ENCODE measurements around the gene HEPN1. TPM values are rescaled to one million over a fixed set of nuclear protein-coding genes. Genes with fewer than 3 reads are reported as not detected.

Gene HEPN1
- total and polyA plus RNA-seq, 10 of the 15 experiments (the other 5 are each of a cell fraction or from before 2014, with no cell fraction given), result not detected

DNA sequence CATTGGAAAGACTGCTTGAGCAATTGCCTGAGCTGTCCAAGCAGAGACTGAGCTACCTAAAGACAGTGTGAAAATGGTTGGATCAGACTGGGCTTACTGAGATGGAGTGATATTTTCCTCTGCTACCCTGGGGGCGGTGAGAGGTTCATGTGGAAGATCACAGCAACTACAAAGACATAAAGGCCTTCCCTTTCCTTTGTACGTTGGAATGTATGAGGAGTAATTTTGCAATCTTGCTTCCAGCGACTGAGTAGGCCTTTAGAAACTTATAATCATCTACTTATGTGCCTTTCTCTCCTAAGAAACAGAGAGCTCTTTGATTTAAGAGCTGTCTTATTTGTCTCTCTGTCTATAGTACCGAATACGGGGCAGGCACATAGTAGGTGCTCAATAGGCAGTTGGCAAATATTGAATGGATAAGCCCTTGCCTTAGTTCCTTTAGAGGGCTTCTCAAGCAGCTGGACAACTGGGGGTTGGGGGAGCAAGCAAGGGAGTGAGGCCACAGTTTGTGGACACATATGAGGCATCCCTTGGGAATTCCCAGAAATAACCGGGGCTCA, 19.2 kb downstream of the HEPN1 start:
- H3K4me2 ChIP-seq (ENCODE audit: control insufficient read depth, insufficient read depth), result no peak overlapping the region
- ChIA-PET SMC1A (ENCODE audit: uncharacterized antibody, unreplicated experiment) (no interaction called here), RAD21 (ENCODE audit: unreplicated experiment) (no interaction called here), POLR2A (interaction anchor here (0.5 kb wide), 1 partner anchor 15 kb away, joined by 4 read pairs; no protein-coding TSS in a partner anchor), CTCF (no interaction called here)
- H3K79me2 ChIP-seq (ENCODE audit: control insufficient read depth, insufficient read depth, low read length), result no peaks in the 10 kb centered on the region
- H3K9me3 ChIP-seq (replicated peaks; ENCODE audit: control insufficient read depth, insufficient read depth, low read length), result no peaks in the 10 kb centered on the region; the same call in 2 of the 3 replicates
- H2AFZ ChIP-seq (ENCODE audit: control insufficient read depth, low read depth, low read length), result no peak overlapping the region
- H3K36me3 ChIP-seq (ENCODE audit: control insufficient read depth in 2 of 2, insufficient read depth in 2 of 2, low read length in 1 of 2), result no peaks in the 10 kb centered on the region
- no peak for DNase-seq (ENCODE audit: low read depth, low spot score)
- intact Hi-C loops (cut with micrococcal nuclease; ENCODE audit: unreplicated experiment) (no loop called here), in situ Hi-C loops (cut with MboI) (no loop called here)
- no peak for FAIRE-seq
- peaks cover 0 to 4% of the 10 kb centered on the region in 2 experiments for H3K27me3 ChIP-seq (replicated peaks in 1 of 2; ENCODE audit: control insufficient read depth in 2 of 2, insufficient read depth in 2 of 2, low read length in 1 of 2)
- BruUV-seq (replicated peaks), result no TSS peak
- WGBS (ENCODE audit: insufficient coverage, insufficient replicate concordance, low lambda C conversion rate, missing lambda C conversion rate), result 27% methylated on average over 6 of the region's 6 CpGs
- no peak overlapping the region for H3K27ac ChIP-seq (ENCODE audit: control insufficient read depth, insufficient read depth)
- no peak overlapping the region for H3K9ac ChIP-seq (ENCODE audit: control insufficient read depth, insufficient read depth, low read length)
- TF ChIP-seq, protein P1, sequence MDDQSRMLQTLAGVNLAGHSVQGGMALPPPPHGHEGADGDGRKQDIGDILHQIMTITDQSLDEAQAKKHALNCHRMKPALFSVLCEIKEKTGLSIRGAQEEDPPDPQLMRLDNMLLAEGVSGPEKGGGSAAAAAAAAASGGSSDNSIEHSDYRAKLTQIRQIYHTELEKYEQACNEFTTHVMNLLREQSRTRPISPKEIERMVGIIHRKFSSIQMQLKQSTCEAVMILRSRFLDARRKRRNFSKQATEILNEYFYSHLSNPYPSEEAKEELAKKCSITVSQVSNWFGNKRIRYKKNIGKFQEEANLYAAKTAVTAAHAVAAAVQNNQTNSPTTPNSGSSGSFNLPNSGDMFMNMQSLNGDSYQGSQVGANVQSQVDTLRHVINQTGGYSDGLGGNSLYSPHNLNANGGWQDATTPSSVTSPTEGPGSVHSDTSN (IDR thresholded peaks at IDR 0.05; ENCODE audit: insufficient replicate concordance, low read depth, low read length), result no peak
- TF ChIP-seq MEF2A (IDR thresholded peaks at IDR 0.05; ENCODE audit: insufficient read depth, low read depth, low read length), result no peak
- no peak for TF ChIP-seq GABPA (IDR thresholded peaks at IDR 0.05; ENCODE audit: low read depth)
- no peak for TF ChIP-seq RBBP5 (conservative IDR thresholded peaks at IDR 0.05)
- no peak for TF ChIP-seq NR2C1 (IDR thresholded peaks at IDR 0.05)
- no peak for TF ChIP-seq KDM1A (IDR thresholded peaks at IDR 0.05; ENCODE audit: borderline replicate concordance)
- TF ChIP-seq, protein P2, sequence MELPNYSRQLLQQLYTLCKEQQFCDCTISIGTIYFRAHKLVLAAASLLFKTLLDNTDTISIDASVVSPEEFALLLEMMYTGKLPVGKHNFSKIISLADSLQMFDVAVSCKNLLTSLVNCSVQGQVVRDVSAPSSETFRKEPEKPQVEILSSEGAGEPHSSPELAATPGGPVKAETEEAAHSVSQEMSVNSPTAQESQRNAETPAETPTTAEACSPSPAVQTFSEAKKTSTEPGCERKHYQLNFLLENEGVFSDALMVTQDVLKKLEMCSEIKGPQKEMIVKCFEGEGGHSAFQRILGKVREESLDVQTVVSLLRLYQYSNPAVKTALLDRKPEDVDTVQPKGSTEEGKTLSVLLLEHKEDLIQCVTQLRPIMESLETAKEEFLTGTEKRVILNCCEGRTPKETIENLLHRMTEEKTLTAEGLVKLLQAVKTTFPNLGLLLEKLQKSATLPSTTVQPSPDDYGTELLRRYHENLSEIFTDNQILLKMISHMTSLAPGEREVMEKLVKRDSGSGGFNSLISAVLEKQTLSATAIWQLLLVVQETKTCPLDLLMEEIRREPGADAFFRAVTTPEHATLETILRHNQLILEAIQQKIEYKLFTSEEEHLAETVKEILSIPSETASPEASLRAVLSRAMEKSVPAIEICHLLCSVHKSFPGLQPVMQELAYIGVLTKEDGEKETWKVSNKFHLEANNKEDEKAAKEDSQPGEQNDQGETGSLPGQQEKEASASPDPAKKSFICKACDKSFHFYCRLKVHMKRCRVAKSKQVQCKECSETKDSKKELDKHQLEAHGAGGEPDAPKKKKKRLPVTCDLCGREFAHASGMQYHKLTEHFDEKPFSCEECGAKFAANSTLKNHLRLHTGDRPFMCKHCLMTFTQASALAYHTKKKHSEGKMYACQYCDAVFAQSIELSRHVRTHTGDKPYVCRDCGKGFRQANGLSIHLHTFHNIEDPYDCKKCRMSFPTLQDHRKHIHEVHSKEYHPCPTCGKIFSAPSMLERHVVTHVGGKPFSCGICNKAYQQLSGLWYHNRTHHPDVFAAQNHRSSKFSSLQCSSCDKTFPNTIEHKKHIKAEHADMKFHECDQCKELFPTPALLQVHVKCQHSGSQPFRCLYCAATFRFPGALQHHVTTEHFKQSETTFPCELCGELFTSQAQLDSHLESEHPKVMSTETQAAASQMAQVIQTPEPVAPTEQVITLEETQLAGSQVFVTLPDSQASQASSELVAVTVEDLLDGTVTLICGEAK (IDR thresholded peaks at IDR 0.05; ENCODE audit: borderline replicate concordance), result no peak
- TF ChIP-seq, protein P3, sequence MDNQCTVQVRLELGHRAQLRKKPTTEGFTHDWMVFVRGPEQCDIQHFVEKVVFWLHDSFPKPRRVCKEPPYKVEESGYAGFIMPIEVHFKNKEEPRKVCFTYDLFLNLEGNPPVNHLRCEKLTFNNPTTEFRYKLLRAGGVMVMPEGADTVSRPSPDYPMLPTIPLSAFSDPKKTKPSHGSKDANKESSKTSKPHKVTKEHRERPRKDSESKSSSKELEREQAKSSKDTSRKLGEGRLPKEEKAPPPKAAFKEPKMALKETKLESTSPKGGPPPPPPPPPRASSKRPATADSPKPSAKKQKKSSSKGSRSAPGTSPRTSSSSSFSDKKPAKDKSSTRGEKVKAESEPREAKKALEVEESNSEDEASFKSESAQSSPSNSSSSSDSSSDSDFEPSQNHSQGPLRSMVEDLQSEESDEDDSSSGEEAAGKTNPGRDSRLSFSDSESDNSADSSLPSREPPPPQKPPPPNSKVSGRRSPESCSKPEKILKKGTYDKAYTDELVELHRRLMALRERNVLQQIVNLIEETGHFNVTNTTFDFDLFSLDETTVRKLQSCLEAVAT (IDR thresholded peaks at IDR 0.05), result no peak
- TF ChIP-seq, protein P4, sequence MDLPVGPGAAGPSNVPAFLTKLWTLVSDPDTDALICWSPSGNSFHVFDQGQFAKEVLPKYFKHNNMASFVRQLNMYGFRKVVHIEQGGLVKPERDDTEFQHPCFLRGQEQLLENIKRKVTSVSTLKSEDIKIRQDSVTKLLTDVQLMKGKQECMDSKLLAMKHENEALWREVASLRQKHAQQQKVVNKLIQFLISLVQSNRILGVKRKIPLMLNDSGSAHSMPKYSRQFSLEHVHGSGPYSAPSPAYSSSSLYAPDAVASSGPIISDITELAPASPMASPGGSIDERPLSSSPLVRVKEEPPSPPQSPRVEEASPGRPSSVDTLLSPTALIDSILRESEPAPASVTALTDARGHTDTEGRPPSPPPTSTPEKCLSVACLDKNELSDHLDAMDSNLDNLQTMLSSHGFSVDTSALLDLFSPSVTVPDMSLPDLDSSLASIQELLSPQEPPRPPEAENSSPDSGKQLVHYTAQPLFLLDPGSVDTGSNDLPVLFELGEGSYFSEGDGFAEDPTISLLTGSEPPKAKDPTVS (IDR thresholded peaks at IDR 0.05; ENCODE audit: low read depth, low read length), result no peak
- no peak for TF ChIP-seq DPF2 (IDR thresholded peaks at IDR 0.05)
- TF ChIP-seq NR2C2 (IDR thresholded peaks at IDR 0.05; ENCODE audit: borderline replicate concordance, control insufficient read depth, insufficient read length, low read depth), result no peak
- no peak for TF ChIP-seq POLR2A (IDR thresholded peaks at IDR 0.05; ENCODE audit: low read depth, low read length)
- TF ChIP-seq RAD51 (IDR thresholded peaks at IDR 0.05), result no peak
- no peak for TF ChIP-seq FOS (IDR thresholded peaks at IDR 0.05; ENCODE audit: borderline replicate concordance, extremely low read depth, insufficient read length)
- H3K4me1 ChIP-seq (ENCODE audit: control insufficient read depth, insufficient read depth, low read length), result no peaks in the 10 kb centered on the region
- no peak for ATAC-seq
- no peaks in the 10 kb centered on the region for H4K20me1 ChIP-seq (ENCODE audit: control insufficient read depth, insufficient read depth)
- H3K4me3 ChIP-seq, result no peak overlapping the region

Data from GM12878 (cell line).